Naive thymus-derived CD4-positive, alpha-beta T cell (primary cell): ENCODE measurements around the gene NCOR2. TPM values are rescaled to one million over a fixed set of nuclear protein-coding genes. Genes with fewer than 3 reads are reported as not detected.
"Not testable (repeated sequence)": the region's sequence is repeated elsewhere in the genome, so short reads cannot be mapped to it uniquely, and the experiment has no call there.

Experiments
- ATAC-seq: fragments of 150-1000 bp; cut with Tn5 transposase; 2 replicates; pipeline ENCODE4 v1.10.0; 2021; ENCODE audit warnings: mild to moderate bottlenecking, moderate library complexity
- CTCF ChIA-PET: fragments of 350-600 bp; sonication (Branson Sonifier 250); formaldehyde crosslinking; loops from one replicate; lab custom pipeline; 2021; ENCODE audit warnings: antibody characterized with exemption; lab: Charles Lee
- POLR2A ChIA-PET: fragments of 350-600 bp; sonication (Branson Sonifier 250); formaldehyde crosslinking; loops from one replicate; lab custom pipeline; 2021; ENCODE audit warnings: antibody characterized with exemption, inconsistent platforms; lab: Charles Lee
- DNase-seq, 9 donors: peaks; one replicate each; pipeline versions ENCODE4 v3.0.0 to v3.0.0-alpha.2; 2020 to 2022; ENCODE audit warnings: mixed read lengths in 1 of 9
- H3K27ac ChIP-seq: one replicate; pipeline ENCODE4 v1.7.0; 2013; ENCODE audit warnings: mild to moderate bottlenecking, low read depth, low read length, moderate library complexity
- H3K27me3 ChIP-seq, 2 donors: one replicate each; pipeline ENCODE4 v1.7.0; 2013; ENCODE audit warnings: low read length in 2 of 2, mild to moderate bottlenecking in 2 of 2, moderate library complexity in 2 of 2; ENCODE audit not compliant: control insufficient read depth in 2 of 2, insufficient read depth in 2 of 2
- H3K36me3 ChIP-seq, 3 experiments: 1 replicate in 2 of 3; 2 replicates in 1 of 3; pipeline ENCODE4 v1.7.0; 2013; ENCODE audit warnings: low read length in 3 of 3, mild to moderate bottlenecking in 3 of 3, moderate library complexity in 1 of 3; ENCODE audit not compliant: insufficient read depth in 3 of 3, control insufficient read depth in 2 of 3
- H3K4me1 ChIP-seq, 2 donors: one replicate each; pipeline ENCODE4 v1.7.0; 2013; ENCODE audit warnings: low read length in 2 of 2, mild to moderate bottlenecking in 2 of 2, moderate library complexity in 1 of 2; ENCODE audit not compliant: control insufficient read depth in 2 of 2, insufficient read depth in 2 of 2
- H3K4me3 ChIP-seq: 2 replicates; pipeline ENCODE4 v1.7.0; 2013; ENCODE audit warnings: mild to moderate bottlenecking, low read length
- H3K9me3 ChIP-seq, 3 experiments: 1 replicate in 2 of 3; 2 replicates in 1 of 3; pipeline ENCODE4 v1.7.0; 2013; ENCODE audit warnings: low read length in 3 of 3; ENCODE audit not compliant: control insufficient read depth in 2 of 3
- H3K27ac Mint-ChIP-seq, 9 donors: one replicate each; pipeline ENCODE4 v1.8.0; 2020 to 2022; ENCODE audit warnings: mixed read lengths in 9 of 9, mild to moderate bottlenecking in 8 of 9, moderate library complexity in 5 of 9, inconsistent platforms in 2 of 9
- H3K27me3 Mint-ChIP-seq, 5 donors: one replicate each; pipeline ENCODE4 v1.8.0; 2021 to 2022; ENCODE audit warnings: mixed read lengths in 5 of 5, mild to moderate bottlenecking in 1 of 5
- H3K36me3 Mint-ChIP-seq, 5 donors: one replicate each; pipeline ENCODE4 v1.8.0; 2020 to 2022; ENCODE audit warnings: mixed read lengths in 5 of 5, mild to moderate bottlenecking in 3 of 5, inconsistent platforms in 1 of 5
- H3K4me1 Mint-ChIP-seq, 7 donors: one replicate each; pipeline ENCODE4 v1.8.0; 2020 to 2022; ENCODE audit warnings: mixed read lengths in 7 of 7, mild to moderate bottlenecking in 3 of 7, inconsistent platforms in 1 of 7
- H3K4me3 Mint-ChIP-seq, 10 donors: one replicate each; pipeline ENCODE4 v1.8.0; 2020 to 2022; ENCODE audit warnings: mild to moderate bottlenecking in 10 of 10, mixed read lengths in 10 of 10, moderate library complexity in 6 of 10, inconsistent platforms in 2 of 10
- H3K9me3 Mint-ChIP-seq, 11 donors: one replicate each; pipeline ENCODE4 v1.8.0; 2020 to 2022; ENCODE audit warnings: mixed read lengths in 11 of 11, mild to moderate bottlenecking in 4 of 11, inconsistent platforms in 1 of 11, moderate library complexity in 1 of 11
- intact Hi-C, 2 donors: fragments of 100-400 bp; cut with micrococcal nuclease; formaldehyde crosslinking; loops; one replicate each; pipeline ENCODE4 v1.15.1; 2023
- polyA plus RNA-seq, 2 donors: library from polyadenylated mRNA; unstranded; fragments of 300-500 nt; fragmentation: Illumina TruSeq; gene quantifications; one replicate each; pipeline ENCODE4 v1.2.3, GENCODE V29; 2021
- total RNA-seq, 6 experiments: library from RNA in 5 of 6; stranded (reverse) in 5 of 6; gene quantifications; 1 replicate in 5 of 6; 2 replicates in 1 of 6; pipeline ENCODE4 v1.2.3 and lab custom pipeline; 2021 to 2026

NCOR2 gene
- total and polyA plus RNA-seq, 7 experiments from 2014 or later: 5.3 to 194 (median 109) TPM

DNA sequence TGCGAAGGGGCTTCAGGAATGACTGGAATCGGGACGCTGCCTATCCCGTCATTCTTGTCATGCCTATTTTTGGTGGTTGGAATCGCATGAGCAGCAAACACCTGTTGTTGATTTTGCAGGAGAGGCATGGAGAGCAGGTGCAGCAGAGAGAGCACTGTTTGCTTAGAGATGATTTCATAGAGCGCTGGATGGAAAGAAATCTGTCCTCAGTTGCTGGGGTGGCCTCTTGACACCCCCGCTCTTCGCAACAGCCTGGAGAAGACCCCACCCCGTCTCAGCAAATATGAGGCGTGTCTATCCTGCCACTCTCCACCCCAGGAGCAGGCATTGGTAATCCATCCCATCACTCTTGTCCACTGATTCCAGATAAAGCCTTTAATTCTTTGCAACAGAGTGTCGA, 19.3 kb upstream of the NCOR2 start:
- no peaks in the 10 kb centered on the region for H3K27me3 ChIP-seq
- CTCF ChIA-PET: no interaction called here
- H3K27ac Mint-ChIP-seq: peak overlapping the region in 1 of 9 donors; percentile 43
- H3K4me3 Mint-ChIP-seq: no peak overlapping the region
- intact Hi-C loops: no loop called here
- peaks cover 0 to 8% of the 10 kb centered on the region in 2 donors for H3K4me1 ChIP-seq
- POLR2A ChIA-PET: no interaction called here
- peaks cover 0 to 6% (median 0%) of the 10 kb centered on the region in 5 donors for H3K27me3 Mint-ChIP-seq
- no peak overlapping the region for H3K4me3 ChIP-seq
- no peak overlapping the region for H3K27ac ChIP-seq
- DNase-seq: no peak
- peaks cover 0 to 6% (median 5%) of the 10 kb centered on the region in 5 donors for H3K36me3 Mint-ChIP-seq
- H3K9me3 Mint-ChIP-seq: peaks cover 0 to 14% (median 4%) of the 10 kb centered on the region in 11 donors
- peaks cover 8 to 14% (median 12%) of the 10 kb centered on the region in 7 donors for H3K4me1 Mint-ChIP-seq
- H3K36me3 ChIP-seq: no peaks in the 10 kb centered on the region
- no peak for ATAC-seq
- H3K9me3 ChIP-seq: no peaks in the 10 kb centered on the region

GRCh38 chr12:124584494-124584893, 17.1 kb upstream of the NCOR2 start:
- H3K9me3 ChIP-seq, H3K27ac ChIP-seq, intact Hi-C loops, H3K27me3 ChIP-seq, H3K27me3 Mint-ChIP-seq, H3K36me3 Mint-ChIP-seq, H3K27ac Mint-ChIP-seq, ATAC-seq, H3K4me3 ChIP-seq, H3K36me3 ChIP-seq, POLR2A ChIA-PET, DNase-seq, H3K9me3 Mint-ChIP-seq, H3K4me1 ChIP-seq, H3K4me3 Mint-ChIP-seq: not testable (repeated sequence)
- CTCF ChIA-PET: interaction anchor here (0.7 kb wide), 1 partner anchor 48 kb away, joined by 3 read pairs; no protein-coding TSS in a partner anchor
- H3K4me1 Mint-ChIP-seq: peaks cover 7 to 11% (median 8%) of the 10 kb centered on the region in 7 donors

DNA sequence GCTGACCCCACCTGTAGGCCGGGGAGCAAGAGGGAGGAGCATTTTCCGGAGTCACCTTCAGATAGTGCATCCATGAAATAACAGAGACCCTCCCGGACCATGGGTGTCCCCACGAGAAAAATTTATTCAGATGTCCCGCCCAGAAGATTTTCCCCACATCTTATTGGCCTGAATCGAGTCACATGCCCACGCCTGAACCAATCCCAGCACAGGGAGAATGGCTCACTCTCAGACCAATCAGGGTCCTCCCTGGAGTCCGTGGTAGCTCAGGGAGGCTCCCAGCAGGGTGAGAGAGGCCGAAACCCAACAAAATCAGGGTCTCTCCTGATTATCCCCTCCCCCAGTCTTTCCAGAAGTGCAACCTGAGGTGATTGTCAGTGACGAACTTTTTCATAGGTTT, 16.4 kb upstream of the NCOR2 start:
- POLR2A ChIA-PET: no interaction called here
- H3K9me3 Mint-ChIP-seq: peaks cover 0 to 7% (median 1%) of the 10 kb centered on the region in 11 donors

GRCh38 chr12:124582108-124582424, 14.7 kb upstream of the NCOR2 start:
- ChIA-PET POLR2A (no interaction called here), CTCF (no interaction called here)
- peaks cover 0 to 4% (median 0%) of the 10 kb centered on the region in 5 donors for H3K36me3 Mint-ChIP-seq
- no peak overlapping the region for H3K27ac Mint-ChIP-seq
- H3K27me3 Mint-ChIP-seq: peaks cover 0 to 4% (median 0%) of the 10 kb centered on the region in 5 donors
- H3K4me1 Mint-ChIP-seq: peaks cover 0 to 2% (median 0%) of the 10 kb centered on the region in 7 donors
- peaks cover 0 to 7% (median 1%) of the 10 kb centered on the region in 11 donors for H3K9me3 Mint-ChIP-seq
- Histone ChIP-seq H3K36me3 (no peaks in the 10 kb centered on the region), H3K27me3 (no peaks in the 10 kb centered on the region), H3K4me3 (no peak overlapping the region), H3K4me1 (no peaks in the 10 kb centered on the region), H3K27ac (no peak overlapping the region), H3K9me3 (peaks cover 0 to 10% (median 0%) of the 10 kb centered on the region in 3 experiments)
- no peak overlapping the region for H3K4me3 Mint-ChIP-seq
- intact Hi-C loops: no loop called here
- ATAC-seq: peak; percentile 72
- DNase-seq: no peak

More for the DNA sequence above, 16.4 kb upstream of the NCOR2 start:
- Mint-ChIP-seq H3K4me1 (peaks cover 2 to 5% (median 4%) of the 10 kb centered on the region in 7 donors), H3K36me3 (peaks cover 0 to 4% (median 0%) of the 10 kb centered on the region in 5 donors), H3K4me3 (no peak overlapping the region), H3K27me3 (peaks cover 0 to 9% (median 0%) of the 10 kb centered on the region in 5 donors), H3K27ac (no peak overlapping the region)
- H3K36me3 ChIP-seq: no peaks in the 10 kb centered on the region
- intact Hi-C loops: no loop called here
- CTCF ChIA-PET: interaction anchor here (0.6 kb wide), 1 partner anchor 53 kb away, joined by 5 read pairs; no protein-coding TSS in a partner anchor
- no peak for ATAC-seq
- H3K4me3 ChIP-seq: no peak overlapping the region
- H3K4me1 ChIP-seq: no peaks in the 10 kb centered on the region
- no peak for DNase-seq
- no peak overlapping the region for H3K27ac ChIP-seq
- no peaks in the 10 kb centered on the region for H3K27me3 ChIP-seq
- peaks cover 0 to 10% (median 0%) of the 10 kb centered on the region in 3 experiments for H3K9me3 ChIP-seq

DNA sequence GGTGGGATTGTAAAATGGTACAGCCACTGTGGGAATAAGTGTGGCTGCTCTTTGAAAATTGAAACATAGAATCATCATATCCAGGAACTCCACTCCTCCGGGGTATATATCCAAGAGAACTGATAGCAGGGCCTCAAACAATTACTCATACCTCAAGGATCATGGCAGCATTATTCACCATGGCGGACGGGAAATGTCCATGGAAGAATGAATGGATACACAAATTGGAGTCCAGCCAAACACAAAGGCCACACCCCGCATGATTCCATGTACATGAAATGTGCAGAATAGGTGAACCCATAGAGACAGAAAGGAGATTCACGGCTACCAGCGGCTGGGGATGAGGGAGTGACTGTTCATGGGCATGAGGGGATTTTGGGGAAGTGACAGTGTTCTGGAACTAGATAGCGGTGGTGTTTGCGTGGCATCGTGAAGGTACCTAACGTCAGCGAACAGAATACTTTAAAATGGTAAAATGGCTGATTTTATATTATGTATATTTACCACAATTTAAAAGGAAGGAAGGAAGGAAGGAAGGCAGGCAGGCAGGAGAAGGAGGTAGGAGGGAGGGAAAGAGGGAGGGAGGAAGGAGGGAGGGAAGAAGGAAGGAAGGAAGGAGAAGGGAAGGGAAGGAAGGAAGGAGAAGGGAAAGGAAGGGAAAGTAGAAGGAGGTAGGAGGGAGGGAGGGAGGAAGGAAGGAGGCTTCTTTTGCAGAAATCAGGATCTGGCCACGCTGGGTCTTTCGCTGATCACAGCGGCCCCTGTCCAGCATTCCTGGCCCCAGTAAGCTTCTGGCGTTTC, 14.1 kb upstream of the NCOR2 start:
- Mint-ChIP-seq H3K27me3 (peaks cover 0 to 4% (median 0%) of the 10 kb centered on the region in 5 donors), H3K36me3 (peaks cover 0 to 4% (median 0%) of the 10 kb centered on the region in 5 donors), H3K4me1 (peaks cover 0 to 2% (median 0%) of the 10 kb centered on the region in 7 donors), H3K9me3 (peaks cover 0 to 7% (median 1%) of the 10 kb centered on the region in 11 donors), H3K4me3 (no peak overlapping the region), H3K27ac (peak overlapping the region in 1 of 9 donors; percentile 51)
- Histone ChIP-seq H3K27me3 (no peaks in the 10 kb centered on the region), H3K4me3 (no peak overlapping the region), H3K36me3 (no peaks in the 10 kb centered on the region), H3K4me1 (no peaks in the 10 kb centered on the region), H3K27ac (no peak overlapping the region), H3K9me3 (peaks cover 0 to 10% (median 0%) of the 10 kb centered on the region in 3 experiments)
- POLR2A ChIA-PET: no interaction called here
- CTCF ChIA-PET: no interaction called here
- intact Hi-C loops: no loop called here
- no peak for DNase-seq
- ATAC-seq: no peak

- intact Hi-C loops: no loop called here
- POLR2A ChIA-PET: interaction anchor here (0.6 kb wide), 1 partner anchor 1748 kb away, joined by 3 read pairs; no protein-coding TSS in a partner anchor
- ATAC-seq: no peak
These were observed 12.6 kb upstream of the NCOR2 start for GRCh38 chr12:124579921-124580517.

More at GRCh38 chr12:124579921-124580517, 12.6 kb upstream of the NCOR2 start:
- Histone ChIP-seq H3K36me3 (no peaks in the 10 kb centered on the region), H3K27ac (no peak overlapping the region), H3K4me1 (no peaks in the 10 kb centered on the region), H3K27me3 (no peaks in the 10 kb centered on the region), H3K9me3 (peaks cover 0 to 10% (median 0%) of the 10 kb centered on the region in 3 experiments), H3K4me3 (no peak overlapping the region)
- CTCF ChIA-PET: no interaction called here
- Mint-ChIP-seq H3K27me3 (peaks cover 0 to 4% (median 0%) of the 10 kb centered on the region in 5 donors), H3K27ac (no peak overlapping the region), H3K4me1 (peaks cover 0 to 2% (median 0%) of the 10 kb centered on the region in 7 donors), H3K9me3 (peaks cover 0 to 7% (median 1%) of the 10 kb centered on the region in 11 donors), H3K36me3 (peaks cover 0 to 4% (median 0%) of the 10 kb centered on the region in 5 donors), H3K4me3 (no peak overlapping the region)
- no peak for DNase-seq
